Cardiac muscle cell (in vitro differentiated cells and primary cell): ENCODE measurements around the gene LMO3. TPM values are rescaled to one million over a fixed set of nuclear protein-coding genes. Genes with fewer than 3 reads are reported as not detected.

Experiments
- DNase-seq, 2 donors: peaks; one replicate each; pipeline versions ENCODE4 v3.0.0 to v3.0.0-alpha.2; 2010 to 2017; ENCODE audit warnings: low read depth in 1 of 2, low spot score in 1 of 2
- H3K27ac ChIP-seq: fragments of 200-600 bp; sonication (generic); 2 replicates; pipeline ENCODE4 v1.5.1; 2016
- H3K27me3 ChIP-seq: fragments of 200-600 bp; sonication (generic); 2 replicates; pipeline ENCODE4 v1.6.0; 2016; ENCODE audit warnings: control low read depth
- H3K36me3 ChIP-seq: fragments of 200-600 bp; sonication (generic); 2 replicates; pipeline ENCODE4 v1.5.1; 2016; ENCODE audit warnings: control low read depth
- H3K4me1 ChIP-seq: fragments of 200-600 bp; sonication (generic); 2 replicates; pipeline ENCODE4 v1.8.1; 2017; ENCODE audit warnings: low read depth, mild to moderate bottlenecking, mixed run types
- H3K4me3 ChIP-seq: fragments of 200-600 bp; sonication (generic); 2 replicates; pipeline ENCODE4 v1.5.1; 2016; ENCODE audit warnings: mild to moderate bottlenecking
- H3K9me3 ChIP-seq: fragments of 200-600 bp; sonication (generic); 2 replicates; pipeline ENCODE4 v1.5.1; 2017; ENCODE audit warnings: low read depth, mild to moderate bottlenecking, control low read depth
- polyA plus RNA-seq: library from polyadenylated mRNA; unstranded; fragments of >200 nt; fragmentation: Nextera tagmentation; extraction: Ambion mirVana; gene quantifications from 2 replicates; pipeline ENCODE4 v1.2.1, GENCODE V29; 2016
- total RNA-seq: library from RNA; depleted of rRNA; stranded (reverse); fragments of >200 nt; gene quantifications from 2 replicates; pipeline ENCODE4 v1.2.3, GENCODE V29; 2016
- TF ChIP-seq, protein P1 (sequence below): IDR thresholded peaks from 2 replicates; pipeline ENCODE4 v1.5.1; 2012; ENCODE audit warnings: low read depth, mild to moderate bottlenecking, low read length

LMO3 gene
- total and polyA plus RNA-seq, 2 experiments from 2014 or later, result 12.2 to 29.3 TPM

- H3K36me3 ChIP-seq, result no peaks in the 10 kb centered on the region
- no peak overlapping the region for H3K4me3 ChIP-seq
- peak in 1 of 2 donors; percentile 42 for DNase-seq
- no peak overlapping the region for H3K27ac ChIP-seq
- TF ChIP-seq, protein P1, sequence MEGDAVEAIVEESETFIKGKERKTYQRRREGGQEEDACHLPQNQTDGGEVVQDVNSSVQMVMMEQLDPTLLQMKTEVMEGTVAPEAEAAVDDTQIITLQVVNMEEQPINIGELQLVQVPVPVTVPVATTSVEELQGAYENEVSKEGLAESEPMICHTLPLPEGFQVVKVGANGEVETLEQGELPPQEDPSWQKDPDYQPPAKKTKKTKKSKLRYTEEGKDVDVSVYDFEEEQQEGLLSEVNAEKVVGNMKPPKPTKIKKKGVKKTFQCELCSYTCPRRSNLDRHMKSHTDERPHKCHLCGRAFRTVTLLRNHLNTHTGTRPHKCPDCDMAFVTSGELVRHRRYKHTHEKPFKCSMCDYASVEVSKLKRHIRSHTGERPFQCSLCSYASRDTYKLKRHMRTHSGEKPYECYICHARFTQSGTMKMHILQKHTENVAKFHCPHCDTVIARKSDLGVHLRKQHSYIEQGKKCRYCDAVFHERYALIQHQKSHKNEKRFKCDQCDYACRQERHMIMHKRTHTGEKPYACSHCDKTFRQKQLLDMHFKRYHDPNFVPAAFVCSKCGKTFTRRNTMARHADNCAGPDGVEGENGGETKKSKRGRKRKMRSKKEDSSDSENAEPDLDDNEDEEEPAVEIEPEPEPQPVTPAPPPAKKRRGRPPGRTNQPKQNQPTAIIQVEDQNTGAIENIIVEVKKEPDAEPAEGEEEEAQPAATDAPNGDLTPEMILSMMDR, result no peak
- H3K9me3 ChIP-seq, result no peaks in the 10 kb centered on the region
- H3K27me3 ChIP-seq, result no peaks in the 10 kb centered on the region
- H3K4me1 ChIP-seq, result no peaks in the 10 kb centered on the region
Observed at GRCh38 chr12:16563504-16563903, 42.5 kb downstream of the LMO3 start.

GRCh38 chr12:16562921-16563320 lies 43.0 kb downstream of the LMO3 start:
- Histone ChIP-seq H3K36me3 (no peaks in the 10 kb centered on the region), H3K4me3 (no peak overlapping the region), H3K27me3 (no peaks in the 10 kb centered on the region), H3K4me1 (no peaks in the 10 kb centered on the region), H3K9me3 (no peaks in the 10 kb centered on the region), H3K27ac (no peak overlapping the region)
- DNase-seq, result no peak
- TF ChIP-seq, protein P1, result no peak

DNA sequence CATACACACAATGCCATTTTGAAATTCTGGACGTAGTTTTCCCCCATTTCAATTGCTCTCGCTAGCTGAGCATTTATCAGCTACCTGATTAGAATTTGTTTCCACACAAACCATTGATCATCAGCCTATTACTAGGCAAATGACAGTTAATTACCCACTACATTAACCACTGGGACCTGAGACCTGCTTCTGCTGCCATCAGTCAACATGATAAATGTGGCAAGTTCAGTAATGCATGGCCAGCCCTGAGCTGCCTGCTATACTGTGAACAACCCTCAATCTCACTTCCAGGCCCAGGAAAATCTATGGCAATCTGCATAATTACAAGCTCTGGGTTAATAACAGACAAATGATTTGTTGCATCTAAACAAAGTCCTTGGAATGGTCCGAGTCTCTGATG lies 43.5 kb downstream of the LMO3 start:
- TF ChIP-seq, protein P1, result no peak
- no peaks in the 10 kb centered on the region for H3K4me1 ChIP-seq
- H3K4me3 ChIP-seq, result no peak overlapping the region
- no peak for DNase-seq
- H3K36me3 ChIP-seq, result no peaks in the 10 kb centered on the region
- H3K27ac ChIP-seq, result no peak overlapping the region
- no peaks in the 10 kb centered on the region for H3K9me3 ChIP-seq
- no peaks in the 10 kb centered on the region for H3K27me3 ChIP-seq

DNA sequence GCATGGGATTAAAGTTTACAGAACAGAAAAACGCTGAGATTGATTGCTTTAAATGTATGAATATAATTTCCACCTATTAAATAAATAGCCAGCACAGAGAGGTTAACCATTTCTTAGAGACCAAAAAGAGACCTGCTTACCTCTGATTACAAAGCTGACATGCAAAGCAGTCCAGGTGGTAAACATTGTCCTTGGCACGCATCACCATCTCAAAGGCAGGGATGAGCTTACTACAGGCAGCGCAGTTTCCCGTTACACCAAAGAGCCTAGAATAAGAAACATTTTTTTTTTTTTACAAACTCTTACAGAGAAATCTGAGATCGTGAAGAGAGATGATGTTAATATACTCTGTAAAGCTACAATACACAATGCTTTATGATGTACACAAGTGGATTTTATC lies 45.7 kb downstream of the LMO3 start:
- Histone ChIP-seq H3K4me3 (no peak overlapping the region), H3K4me1 (no peaks in the 10 kb centered on the region), H3K27ac (no peak overlapping the region), H3K27me3 (no peaks in the 10 kb centered on the region), H3K36me3 (no peaks in the 10 kb centered on the region), H3K9me3 (no peaks in the 10 kb centered on the region)
- DNase-seq, result no peak
- TF ChIP-seq, protein P1, result no peak

- Histone ChIP-seq H3K4me1 (no peaks in the 10 kb centered on the region), H3K27ac (no peak overlapping the region), H3K27me3 (no peaks in the 10 kb centered on the region), H3K4me3 (no peak overlapping the region), H3K9me3 (no peaks in the 10 kb centered on the region), H3K36me3 (peaks cover 3% of the 10 kb centered on the region)
- DNase-seq, result peak in 1 of 2 donors; percentile 98
- TF ChIP-seq, protein P1, result no peak
Observed at GRCh38 chr12:16555630-16556029, 50.3 kb downstream of the LMO3 start.

- Histone ChIP-seq H3K4me3 (no peak overlapping the region), H3K4me1 (no peaks in the 10 kb centered on the region), H3K9me3 (no peaks in the 10 kb centered on the region), H3K36me3 (peaks cover 3% of the 10 kb centered on the region), H3K27me3 (no peaks in the 10 kb centered on the region), H3K27ac (no peak overlapping the region)
- TF ChIP-seq, protein P1, result no peak
- DNase-seq, result peak in 1 of 2 donors; percentile 68
Observed at GRCh38 chr12:16553457-16553856, 52.5 kb downstream of the LMO3 start.
